HL-60/S4 treated with retinoic acid at 250 ng/mL for 4 days and 3 days (cell line): ENCODE results near the gene CCDC191.

Experiments
- in situ Hi-C: fragments of 300-500 bp; cut with MboI; formaldehyde crosslinking; loops from 2 replicates; pipeline ENCODE4 v1.7.0; 2022; ENCODE audit warnings: low sequenced_read_pairs

Gene CCDC191

DNA sequence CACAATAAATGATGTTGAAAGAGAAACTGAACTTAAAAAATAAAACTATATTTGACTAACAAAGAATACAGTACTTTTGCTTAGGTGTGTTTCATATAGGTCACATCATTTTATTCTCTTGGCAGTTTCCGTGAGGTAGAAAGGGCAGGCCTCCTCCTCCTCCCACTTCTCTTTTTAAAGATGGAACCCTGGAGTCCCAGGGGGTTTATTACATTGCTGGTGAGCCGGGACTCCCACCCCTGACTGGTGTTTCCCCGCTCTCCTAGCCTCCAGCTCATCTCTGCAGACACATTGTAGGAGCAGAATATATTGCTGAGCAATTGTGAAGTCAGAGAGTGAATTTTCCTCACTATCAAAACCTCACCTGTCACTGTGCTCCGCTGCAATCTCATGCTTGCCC, 78.5 kb downstream of the CCDC191 start:
- in situ Hi-C loops = no loop called here

GRCh38 chr3:113968986-113969385, 87.3 kb downstream of the CCDC191 start:
- in situ Hi-C loops = no loop called here

DNA sequence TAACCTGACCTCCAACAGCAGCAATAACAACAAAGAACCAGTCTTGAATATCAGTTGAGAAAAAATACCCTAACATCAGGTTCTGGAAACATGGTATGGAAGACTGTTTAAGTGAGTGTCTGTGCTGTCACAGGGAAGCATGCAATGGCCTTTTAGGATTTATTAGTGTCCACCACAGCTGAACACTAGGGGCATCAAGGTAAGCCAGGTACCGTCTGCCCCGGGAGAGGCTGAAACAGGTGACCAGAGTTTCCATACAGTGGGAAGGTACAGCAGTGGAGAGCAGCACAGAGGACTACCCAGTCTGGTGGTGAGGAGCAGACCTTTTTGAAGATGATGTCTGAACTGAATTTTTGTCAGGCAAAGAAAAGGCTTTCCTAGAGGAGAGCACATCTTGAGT, 90.2 kb downstream of the CCDC191 start:
- in situ Hi-C loops = no loop called here

DNA sequence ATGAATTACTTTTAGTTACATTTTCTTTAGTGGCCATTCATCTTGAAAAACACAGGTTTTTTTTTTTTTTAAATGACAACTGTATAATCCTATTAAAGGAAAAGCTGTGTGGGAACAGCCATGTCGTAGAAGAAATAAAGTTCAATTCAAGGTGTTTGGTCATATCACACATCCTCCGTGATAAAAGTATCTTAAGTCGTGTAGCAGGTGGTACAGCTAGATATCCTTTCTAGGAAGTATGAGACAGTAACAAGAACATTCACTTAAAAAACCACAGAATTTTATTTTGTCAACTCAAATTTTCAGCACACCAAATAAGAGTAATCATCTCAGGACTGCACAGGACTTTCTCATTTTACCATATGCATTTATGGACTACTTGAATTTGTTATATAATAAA, 92.4 kb downstream of the CCDC191 start:
- in situ Hi-C loops = no loop called here

- in situ Hi-C loops = no loop called here
Measured at GRCh38 chr3:113954091-113954685, 102.1 kb downstream of the CCDC191 start.

GRCh38 chr3:113953677-113954076, 102.6 kb downstream of the CCDC191 start:
- in situ Hi-C loops = no loop called here

DNA sequence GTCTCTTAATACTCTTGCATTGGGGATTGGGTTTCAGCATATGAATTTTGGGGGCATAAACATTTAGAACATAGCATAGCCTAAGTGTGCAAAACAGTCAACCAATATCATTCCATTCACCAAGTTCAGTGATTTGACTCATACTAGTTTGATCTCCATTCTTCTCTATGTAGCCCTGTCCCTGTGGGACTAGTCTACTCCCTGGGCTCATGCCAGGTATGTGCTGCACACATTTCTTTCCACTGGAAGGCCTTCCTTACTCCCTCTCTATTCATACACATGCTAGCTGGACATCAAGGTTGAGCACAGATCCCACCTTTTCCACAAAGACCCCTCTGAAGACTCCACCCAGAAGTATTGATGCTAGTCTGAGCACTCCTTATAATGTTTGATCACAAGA, 103.4 kb downstream of the CCDC191 start:
- in situ Hi-C loops = no loop called here

GRCh38 chr3:113948015-113948917, 108.1 kb downstream of the CCDC191 start:
- in situ Hi-C loops = no loop called here

GRCh38 chr3:113947372-113948014, 108.8 kb downstream of the CCDC191 start, which contains the start of gene ZDHHC23:
TSS of gene ZDHHC23 (plus strand) at chr3:113948013. CDS start at chr3:113948803, 790 bp downstream.
- in situ Hi-C loops = no loop called here

- in situ Hi-C loops = no loop called here
Measured at GRCh38 chr3:113946831-113947230, 109.5 kb downstream of the CCDC191 start.

- in situ Hi-C loops = no loop called here
Measured at GRCh38 chr3:113927556-113927955, 128.8 kb downstream of the CCDC191 start.

GRCh38 chr3:113914646-113915045, 141.7 kb downstream of the CCDC191 start:
- in situ Hi-C loops = no loop called here
